HG02870 (cell line): ENCODE results near the gene TMEM213.

Experiments
- ATAC-seq: cut with Tn5 transposase; IDR thresholded peaks from one replicate; pipeline ENCODE4 v1.9.1; 2021; ENCODE audit warnings: mild to moderate bottlenecking, moderate library complexity; ENCODE audit not compliant: unreplicated experiment

The TMEM213 gene

GRCh38 chr7:138835087-138835486, 37.3 kb downstream of the TMEM213 start:
- ATAC-seq: no peak

GRCh38 chr7:138837627-138838026, 39.8 kb downstream of the TMEM213 start:
- ATAC-seq: no peak

- no peak for ATAC-seq
Observed at GRCh38 chr7:138838166-138838565, 40.4 kb downstream of the TMEM213 start.

GRCh38 chr7:138842111-138842510, 44.3 kb downstream of the TMEM213 start:
- ATAC-seq: no peak

DNA sequence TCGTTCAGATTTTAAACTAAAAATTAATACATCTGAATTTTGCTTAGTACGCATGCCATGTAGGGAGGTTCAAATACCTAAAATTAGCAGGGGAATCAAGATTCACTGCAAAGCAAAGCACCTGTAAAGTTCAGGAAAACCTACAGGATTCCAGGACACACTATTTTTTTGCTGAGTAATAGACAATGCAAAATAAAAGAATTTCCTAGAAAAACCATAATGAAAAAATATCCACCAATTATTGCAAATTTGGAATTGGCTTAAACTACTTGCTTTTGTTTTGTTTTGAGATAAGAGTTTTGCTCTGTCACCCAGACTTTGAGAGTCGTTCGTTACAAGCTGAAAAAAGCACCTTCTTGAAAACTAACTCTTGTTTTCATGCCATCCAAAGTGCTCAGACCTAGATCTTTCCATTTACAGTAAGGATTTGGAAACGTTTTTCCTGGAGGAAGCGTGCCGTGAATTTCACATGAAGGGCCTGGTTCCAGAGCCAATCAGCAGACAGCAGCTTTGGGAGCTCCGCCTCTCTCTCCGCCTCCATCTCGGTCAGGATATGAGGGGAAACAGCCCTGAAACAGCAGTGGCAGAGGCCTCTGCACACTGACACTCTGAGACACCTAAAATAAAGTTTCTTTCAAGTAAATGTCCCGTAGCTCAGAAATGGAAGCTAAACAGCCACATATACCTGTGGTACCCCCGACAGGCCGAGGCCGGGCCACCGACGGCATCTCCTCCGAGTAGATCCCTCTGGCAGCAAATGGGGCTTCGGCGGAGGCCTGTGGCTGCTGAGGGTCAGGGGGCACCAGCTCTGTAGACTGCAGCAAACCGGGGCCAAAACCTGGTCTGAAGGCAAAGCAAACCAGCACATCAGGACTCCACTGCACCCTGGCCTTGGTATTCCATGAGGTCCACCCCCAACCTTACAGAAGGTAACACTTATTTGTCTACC, 46.1 kb downstream of the TMEM213 start:
- no peak for ATAC-seq

DNA sequence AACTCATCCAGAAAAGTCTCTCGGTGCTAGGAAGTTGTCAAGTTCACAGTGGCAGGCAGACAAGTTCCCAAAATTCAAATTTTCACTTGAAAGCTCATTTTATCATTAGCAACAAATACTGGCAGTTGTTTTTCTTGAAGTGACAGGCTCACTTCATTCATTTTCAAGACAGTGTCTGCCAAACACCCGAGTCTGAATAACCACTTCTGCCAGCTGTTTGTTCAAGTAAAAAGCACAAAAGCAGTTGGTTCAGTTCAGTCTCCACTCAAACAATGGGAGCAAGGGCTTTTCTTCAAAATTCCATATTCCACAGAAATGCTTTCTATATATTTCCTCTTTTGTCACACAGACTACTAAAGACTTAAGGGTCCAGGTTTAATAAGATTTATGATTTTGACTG, 47.9 kb downstream of the TMEM213 start:
- no peak for ATAC-seq

DNA sequence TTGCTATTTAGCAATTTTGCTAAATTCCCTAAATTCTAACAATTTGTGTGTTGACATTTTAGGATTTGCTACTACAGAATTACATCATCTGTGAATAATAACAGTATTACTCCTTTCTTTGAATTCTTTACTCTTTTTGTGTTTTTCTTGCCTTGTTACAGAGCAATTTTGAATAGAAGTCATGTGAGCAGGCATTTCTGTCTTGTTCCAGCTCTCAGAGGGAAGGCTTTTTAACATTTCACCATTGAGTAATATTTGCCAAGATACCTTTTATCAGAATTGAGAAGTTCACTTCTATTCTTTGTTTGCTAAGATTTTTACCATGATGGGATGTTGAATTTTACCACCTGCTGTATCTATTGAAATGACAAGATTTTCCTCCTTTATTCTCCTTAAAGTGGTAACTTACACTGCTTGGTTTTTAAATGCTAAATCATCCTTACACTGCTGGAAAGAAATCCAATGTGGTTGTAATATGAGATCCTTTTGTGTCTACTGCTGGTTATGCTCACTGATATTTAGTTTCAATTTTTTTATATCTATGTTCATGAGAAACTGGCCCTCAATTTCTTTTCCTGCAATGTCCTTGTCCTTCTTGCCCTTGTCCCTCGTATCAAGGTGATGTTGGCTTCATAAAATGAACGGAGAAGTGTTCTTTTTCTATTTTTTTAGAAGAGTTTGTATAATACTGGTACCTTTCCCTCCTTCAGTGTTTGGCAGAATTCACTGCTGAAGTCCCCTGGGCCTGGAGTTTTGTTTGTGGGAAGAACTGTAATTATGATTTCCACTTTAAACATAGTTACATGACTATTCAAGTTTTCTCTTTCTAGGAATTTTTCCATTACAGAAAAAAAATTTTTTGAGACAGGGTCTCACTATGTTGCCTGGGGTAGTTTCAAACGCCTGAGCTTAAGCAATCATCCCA, 50.5 kb downstream of the TMEM213 start:
- ATAC-seq: no peak

- no peak for ATAC-seq
Observed at GRCh38 chr7:138849701-138850100, 51.9 kb downstream of the TMEM213 start.

DNA sequence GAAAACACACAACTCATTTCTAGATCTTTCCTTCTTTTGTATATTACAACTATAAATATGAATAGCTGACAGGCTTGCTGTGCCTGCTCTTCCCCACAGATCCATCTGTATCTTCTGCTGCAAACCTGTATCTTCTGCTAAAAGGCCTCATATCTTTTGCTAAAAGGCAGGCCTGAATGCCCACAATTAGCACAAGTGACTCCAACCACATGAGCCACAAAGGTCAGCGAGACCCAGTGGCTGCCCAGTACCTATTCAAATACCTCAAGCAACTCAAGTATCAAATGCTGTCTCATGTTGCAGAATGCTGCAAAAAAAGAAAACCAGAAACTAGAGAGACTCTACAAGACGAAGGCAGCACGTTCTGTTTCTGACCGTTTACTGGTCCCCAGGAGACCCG, 54.7 kb downstream of the TMEM213 start:
- no peak for ATAC-seq

GRCh38 chr7:138853448-138853847, 55.7 kb downstream of the TMEM213 start:
- ATAC-seq: no peak

- ATAC-seq: no peak
Observed at GRCh38 chr7:138854115-138854645, 56.4 kb downstream of the TMEM213 start.

DNA sequence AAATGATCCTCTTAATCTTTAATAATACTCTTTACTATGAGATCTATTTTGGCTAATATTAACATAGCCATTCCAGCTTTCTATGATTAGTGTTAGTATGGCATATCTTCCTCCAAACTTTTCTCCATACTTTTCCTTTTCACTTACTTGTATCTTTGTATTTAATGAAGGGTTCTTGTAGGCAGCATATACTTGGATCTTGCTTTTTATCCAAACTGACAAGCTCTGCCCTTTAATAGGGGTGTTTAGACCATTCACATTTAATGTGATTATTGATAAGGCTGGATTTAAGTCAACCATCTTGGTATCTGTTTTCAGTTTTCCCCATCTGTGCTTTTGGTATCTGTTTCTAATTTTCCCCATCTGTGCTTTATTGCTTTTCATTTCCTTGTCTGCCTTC, 59.9 kb downstream of the TMEM213 start:
- no peak for ATAC-seq

DNA sequence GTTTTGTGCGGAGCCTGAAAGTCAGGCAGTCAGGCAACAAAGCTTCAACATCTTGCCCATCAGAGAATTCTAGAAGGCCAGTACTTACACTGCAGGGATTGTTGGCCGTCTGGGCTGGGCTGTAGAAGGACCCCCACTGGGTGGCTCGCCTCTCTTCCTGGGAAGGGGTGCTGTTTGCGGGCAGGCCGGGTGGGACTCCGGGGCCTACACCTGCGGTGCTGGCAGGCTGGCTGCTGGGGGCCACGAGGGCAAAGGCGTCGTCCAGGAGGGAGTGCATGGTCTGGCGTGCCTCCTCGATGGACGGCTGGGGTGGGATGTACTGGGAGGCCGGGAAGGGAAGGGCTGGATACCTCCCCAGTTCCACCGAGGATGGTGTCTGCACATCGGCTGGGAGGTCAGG, 63.3 kb downstream of the TMEM213 start:
- ATAC-seq: no peak

GRCh38 chr7:138863931-138864330, 66.1 kb downstream of the TMEM213 start:
- ATAC-seq: no peak

GRCh38 chr7:138864667-138865066, 66.9 kb downstream of the TMEM213 start:
- ATAC-seq: no peak

DNA sequence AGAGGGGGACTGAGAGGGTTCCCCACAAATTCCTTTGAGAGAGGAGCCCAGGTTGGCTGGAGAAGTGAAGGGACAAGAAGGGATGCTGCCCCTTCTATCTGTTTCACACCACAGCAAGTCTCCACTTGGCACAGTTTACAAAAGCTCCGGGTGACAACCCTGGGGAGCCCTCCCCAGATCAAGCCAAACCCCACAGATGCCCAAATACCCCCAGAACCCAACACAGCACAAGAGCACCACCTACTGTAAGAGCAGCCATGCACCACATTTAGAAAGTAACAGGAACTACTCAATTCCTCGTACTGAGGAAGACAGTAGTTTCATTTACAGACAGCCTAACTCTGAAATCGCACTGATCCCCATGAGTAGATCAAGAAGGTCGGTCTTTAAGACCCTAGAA, 68.0 kb downstream of the TMEM213 start:
- no peak for ATAC-seq

DNA sequence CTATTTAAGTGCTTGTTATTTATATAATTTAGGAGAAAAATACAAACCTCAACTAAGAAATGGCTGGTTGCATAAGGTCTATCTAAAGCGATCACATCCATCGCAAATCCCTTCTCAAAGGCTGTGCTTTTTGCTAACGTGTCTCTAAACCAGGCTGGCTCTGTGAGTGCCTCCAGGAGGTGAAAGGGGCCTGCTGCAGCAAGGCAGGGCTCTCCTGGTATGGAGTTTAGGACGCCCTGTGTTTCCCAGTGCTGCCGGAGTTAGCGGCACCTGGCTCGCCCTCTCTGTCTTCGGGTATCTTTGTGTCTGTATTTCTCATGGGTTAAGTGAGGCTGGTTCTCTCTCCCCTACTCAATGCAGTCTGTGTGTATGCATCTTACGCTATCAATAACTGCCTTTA, 68.6 kb downstream of the TMEM213 start:
- ATAC-seq: no peak

- ATAC-seq: no peak
Observed at GRCh38 chr7:138867744-138868143, 70.0 kb downstream of the TMEM213 start.

GRCh38 chr7:138868711-138869110, 70.9 kb downstream of the TMEM213 start:
- no peak for ATAC-seq

DNA sequence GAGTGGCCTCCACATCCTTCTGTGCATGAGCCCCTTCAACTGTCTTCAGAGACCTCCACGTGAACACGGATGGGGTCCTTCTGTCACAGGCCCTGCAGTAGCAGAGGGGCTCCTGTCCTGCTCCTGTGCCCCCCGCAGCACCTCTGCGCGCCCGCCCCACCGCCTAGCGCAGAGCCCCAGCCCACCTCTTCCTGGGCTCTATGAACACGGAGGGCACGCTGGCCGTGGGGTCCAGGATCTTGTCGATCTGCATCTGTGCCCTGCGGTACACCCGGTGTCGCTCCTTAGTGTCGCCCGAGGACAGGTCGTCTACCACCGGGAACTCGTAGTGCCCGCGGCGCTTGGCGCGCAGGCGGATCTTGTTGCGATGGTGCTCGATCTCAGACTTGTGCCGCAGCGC, 71.6 kb downstream of the TMEM213 start:
- no peak for ATAC-seq

DNA sequence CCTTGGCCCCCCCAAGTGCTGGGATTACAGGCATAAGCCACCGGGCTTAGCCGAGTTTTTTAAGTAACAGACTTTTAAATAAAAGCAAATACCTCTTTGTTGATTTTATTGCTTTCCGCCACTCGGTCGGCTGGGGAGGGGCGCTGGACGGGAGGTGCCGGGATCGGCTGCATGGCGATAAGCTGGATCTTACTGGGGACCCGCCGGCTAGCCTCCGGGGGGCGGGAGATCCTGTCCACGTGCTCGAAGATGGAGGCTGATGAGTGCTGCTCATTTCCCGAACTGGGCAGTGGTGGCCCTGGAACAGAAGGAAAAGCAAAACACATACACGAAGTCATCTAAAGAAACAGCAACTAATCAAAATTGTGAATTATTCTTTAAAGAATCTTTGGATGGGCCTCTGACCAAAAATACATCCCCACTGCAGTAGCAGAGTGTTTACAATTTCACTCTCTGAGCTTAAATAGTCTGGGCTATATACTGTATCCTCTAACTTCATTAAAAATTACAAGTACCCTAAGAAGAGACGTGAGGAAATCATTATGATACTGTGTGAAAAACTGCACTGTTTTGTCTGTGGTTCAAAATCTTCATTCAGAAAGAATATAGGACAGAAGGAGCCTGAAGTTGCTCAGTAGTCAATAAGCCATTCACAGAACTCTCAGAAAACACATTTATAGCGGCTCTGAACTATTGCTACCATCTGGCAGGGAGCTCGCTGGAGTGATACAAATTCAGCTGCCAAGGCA, 73.4 kb downstream of the TMEM213 start:
- ATAC-seq: no peak
